ENCODE data around the gene TRIM62.

Gene TRIM62

GRCh38 chr1:33190701-33191100 is 8.9 kb upstream of the TRIM62 start:
- DNase-seq (ENCODE audit: low read depth): no peak
- TF ChIP-seq, protein P1, sequence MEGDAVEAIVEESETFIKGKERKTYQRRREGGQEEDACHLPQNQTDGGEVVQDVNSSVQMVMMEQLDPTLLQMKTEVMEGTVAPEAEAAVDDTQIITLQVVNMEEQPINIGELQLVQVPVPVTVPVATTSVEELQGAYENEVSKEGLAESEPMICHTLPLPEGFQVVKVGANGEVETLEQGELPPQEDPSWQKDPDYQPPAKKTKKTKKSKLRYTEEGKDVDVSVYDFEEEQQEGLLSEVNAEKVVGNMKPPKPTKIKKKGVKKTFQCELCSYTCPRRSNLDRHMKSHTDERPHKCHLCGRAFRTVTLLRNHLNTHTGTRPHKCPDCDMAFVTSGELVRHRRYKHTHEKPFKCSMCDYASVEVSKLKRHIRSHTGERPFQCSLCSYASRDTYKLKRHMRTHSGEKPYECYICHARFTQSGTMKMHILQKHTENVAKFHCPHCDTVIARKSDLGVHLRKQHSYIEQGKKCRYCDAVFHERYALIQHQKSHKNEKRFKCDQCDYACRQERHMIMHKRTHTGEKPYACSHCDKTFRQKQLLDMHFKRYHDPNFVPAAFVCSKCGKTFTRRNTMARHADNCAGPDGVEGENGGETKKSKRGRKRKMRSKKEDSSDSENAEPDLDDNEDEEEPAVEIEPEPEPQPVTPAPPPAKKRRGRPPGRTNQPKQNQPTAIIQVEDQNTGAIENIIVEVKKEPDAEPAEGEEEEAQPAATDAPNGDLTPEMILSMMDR (IDR thresholded peaks at IDR 0.05; ENCODE audit: insufficient read depth, low read depth, low read length, missing control alignments): no peak
- no peak overlapping the region for H3K4me3 ChIP-seq (ENCODE audit: low read length)

GRCh38 chr1:33188572-33189275 is 6.9 kb upstream of the TRIM62 start:
- DNase-seq (ENCODE audit: low read depth): peak; percentile 42
- H3K4me3 ChIP-seq (ENCODE audit: low read length): no peak overlapping the region
- TF ChIP-seq, protein P1 (IDR thresholded peaks at IDR 0.05; ENCODE audit: insufficient read depth, low read depth, low read length, missing control alignments): no peak

- TF ChIP-seq, protein P1 (IDR thresholded peaks at IDR 0.05; ENCODE audit: insufficient read depth, low read depth, low read length, missing control alignments): no peak
- no peak overlapping the region for H3K4me3 ChIP-seq (ENCODE audit: low read length)
- no peak for DNase-seq (ENCODE audit: low read depth)
Measured at GRCh38 chr1:33186936-33187335, 5.1 kb upstream of the TRIM62 start.

DNA sequence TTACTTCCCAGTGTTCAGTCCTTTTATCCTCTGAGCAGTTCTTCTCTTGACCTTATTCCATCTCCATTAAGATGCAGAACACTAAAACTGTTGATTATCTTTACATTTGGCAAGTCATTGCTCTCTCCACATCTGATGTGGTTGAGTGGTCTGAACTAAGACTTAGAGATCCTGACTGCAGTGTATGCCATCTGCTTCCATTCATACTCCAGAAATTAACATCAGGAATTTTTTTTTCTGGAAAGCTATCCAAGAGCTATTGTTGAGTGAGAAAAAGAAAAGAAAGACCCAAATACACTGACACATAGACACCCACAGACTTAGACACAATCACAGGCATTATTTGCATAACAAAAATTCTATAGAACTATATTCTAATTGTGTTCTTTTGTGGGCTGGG is 3.7 kb upstream of the TRIM62 start:
- TF ChIP-seq, protein P1 (IDR thresholded peaks at IDR 0.05; ENCODE audit: insufficient read depth, low read depth, low read length, missing control alignments): no peak
- DNase-seq (ENCODE audit: low read depth): no peak
- no peak overlapping the region for H3K4me3 ChIP-seq (ENCODE audit: low read length)

DNA sequence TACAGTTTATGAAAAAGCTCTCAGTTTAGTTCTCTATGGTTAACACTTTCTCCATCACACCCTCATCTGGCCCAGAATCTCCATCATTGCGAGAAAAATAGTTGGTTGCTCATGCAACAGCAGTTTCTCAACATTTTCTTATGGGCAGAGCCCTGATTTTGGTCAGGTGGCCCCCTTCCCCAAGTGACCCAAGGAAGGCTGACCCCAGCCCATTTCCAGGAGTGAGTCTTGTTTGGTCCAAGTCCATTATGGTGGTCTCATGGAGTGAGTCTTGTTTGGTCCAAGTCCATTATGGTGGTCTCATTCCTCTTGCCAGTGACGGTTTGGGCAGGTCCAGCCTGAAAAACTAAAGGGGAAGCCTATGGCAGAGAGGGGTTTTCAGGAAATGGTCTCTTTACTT is 1.5 kb upstream of the TRIM62 start:
- TF ChIP-seq, protein P1 (IDR thresholded peaks at IDR 0.05; ENCODE audit: insufficient read depth, low read depth, low read length, missing control alignments): no peak
- DNase-seq (ENCODE audit: low read depth): no peak

GRCh38 chr1:33182896-33183295 is 1.1 kb upstream of the TRIM62 start:
- no peak overlapping the region for H3K4me3 ChIP-seq (ENCODE audit: low read length)
- TF ChIP-seq, protein P1 (IDR thresholded peaks at IDR 0.05; ENCODE audit: insufficient read depth, low read depth, low read length, missing control alignments): no peak
- DNase-seq (ENCODE audit: low read depth): no peak

More for the DNA sequence above, 1.5 kb upstream of the TRIM62 start:
- H3K4me3 ChIP-seq (ENCODE audit: low read length): no peak overlapping the region

DNA sequence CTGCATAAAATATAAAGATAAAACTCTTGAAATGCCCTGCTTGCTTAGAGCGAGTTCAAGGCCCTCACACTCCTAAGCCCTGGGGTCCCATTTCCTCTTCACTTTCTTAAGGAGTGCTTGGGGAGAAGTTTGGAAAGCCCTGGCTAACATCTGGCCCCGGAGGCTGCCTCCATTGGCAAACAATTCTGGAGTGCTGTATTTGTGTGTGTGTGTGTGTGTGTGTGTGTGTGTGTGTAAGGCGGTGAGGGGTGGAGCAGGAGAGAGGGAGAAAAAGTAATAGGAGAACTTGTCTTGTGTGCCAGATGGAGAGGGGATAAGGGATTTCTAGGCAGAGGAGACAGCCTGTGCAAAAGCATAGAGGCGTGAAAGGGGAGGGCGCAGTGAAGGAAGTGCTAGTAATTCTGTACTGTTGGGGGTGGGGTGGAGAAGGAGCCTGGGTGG is 578 bp upstream of the TRIM62 start:
- no peak overlapping the region for H3K4me3 ChIP-seq (ENCODE audit: low read length)
- TF ChIP-seq, protein P1 (IDR thresholded peaks at IDR 0.05; ENCODE audit: insufficient read depth, low read depth, low read length, missing control alignments): no peak
- peak; percentile 15 for DNase-seq (ENCODE audit: low read depth)

Measured in epithelial cell of esophagus (primary cell).